Vagina (tissue), 2 donors: ENCODE measurements around the gene RTN1.

Experiments
- CTCF ChIP-seq, 3 experiments: fragments of 450-650 bp in 2 of 3; fragments of 200-600 bp in 1 of 3; sonication (generic) in 1 of 3; IDR thresholded peaks; one replicate each; pipeline ENCODE4 v1.5.1; 2017 to 2019; ENCODE audit warnings: antibody characterized with exemption in 3 of 3, mild to moderate bottlenecking in 2 of 3, moderate library complexity in 2 of 3
- POLR2A ChIP-seq, 2 donors: fragments of 450-650 bp; IDR thresholded peaks; one replicate each; pipeline ENCODE4 v1.6.1; 2017; ENCODE audit warnings: antibody characterized with exemption in 2 of 2, mild to moderate bottlenecking in 2 of 2, moderate library complexity in 2 of 2

GRCh38 chr14:59920378-59920683 is 49.8 kb upstream of the RTN1 start:
- TF ChIP-seq CTCF (IDR thresholded peaks at IDR 0.05), result no peak
- no peak for TF ChIP-seq POLR2A (IDR thresholded peaks at IDR 0.05)
